ENCODE data around the gene KRT15. TPM values are rescaled to one million over a fixed set of nuclear protein-coding genes. Genes with fewer than 3 reads are reported as not detected.

KRT15 gene
- total RNA-seq, 4 donors from 2014 or later = not detected

GRCh38 chr17:41542357-41542756, 23.7 kb upstream of the KRT15 start:
- TF ChIP-seq, protein P1, sequence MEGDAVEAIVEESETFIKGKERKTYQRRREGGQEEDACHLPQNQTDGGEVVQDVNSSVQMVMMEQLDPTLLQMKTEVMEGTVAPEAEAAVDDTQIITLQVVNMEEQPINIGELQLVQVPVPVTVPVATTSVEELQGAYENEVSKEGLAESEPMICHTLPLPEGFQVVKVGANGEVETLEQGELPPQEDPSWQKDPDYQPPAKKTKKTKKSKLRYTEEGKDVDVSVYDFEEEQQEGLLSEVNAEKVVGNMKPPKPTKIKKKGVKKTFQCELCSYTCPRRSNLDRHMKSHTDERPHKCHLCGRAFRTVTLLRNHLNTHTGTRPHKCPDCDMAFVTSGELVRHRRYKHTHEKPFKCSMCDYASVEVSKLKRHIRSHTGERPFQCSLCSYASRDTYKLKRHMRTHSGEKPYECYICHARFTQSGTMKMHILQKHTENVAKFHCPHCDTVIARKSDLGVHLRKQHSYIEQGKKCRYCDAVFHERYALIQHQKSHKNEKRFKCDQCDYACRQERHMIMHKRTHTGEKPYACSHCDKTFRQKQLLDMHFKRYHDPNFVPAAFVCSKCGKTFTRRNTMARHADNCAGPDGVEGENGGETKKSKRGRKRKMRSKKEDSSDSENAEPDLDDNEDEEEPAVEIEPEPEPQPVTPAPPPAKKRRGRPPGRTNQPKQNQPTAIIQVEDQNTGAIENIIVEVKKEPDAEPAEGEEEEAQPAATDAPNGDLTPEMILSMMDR (IDR thresholded peaks at IDR 0.05; ENCODE audit: low read depth) = no peak

DNA sequence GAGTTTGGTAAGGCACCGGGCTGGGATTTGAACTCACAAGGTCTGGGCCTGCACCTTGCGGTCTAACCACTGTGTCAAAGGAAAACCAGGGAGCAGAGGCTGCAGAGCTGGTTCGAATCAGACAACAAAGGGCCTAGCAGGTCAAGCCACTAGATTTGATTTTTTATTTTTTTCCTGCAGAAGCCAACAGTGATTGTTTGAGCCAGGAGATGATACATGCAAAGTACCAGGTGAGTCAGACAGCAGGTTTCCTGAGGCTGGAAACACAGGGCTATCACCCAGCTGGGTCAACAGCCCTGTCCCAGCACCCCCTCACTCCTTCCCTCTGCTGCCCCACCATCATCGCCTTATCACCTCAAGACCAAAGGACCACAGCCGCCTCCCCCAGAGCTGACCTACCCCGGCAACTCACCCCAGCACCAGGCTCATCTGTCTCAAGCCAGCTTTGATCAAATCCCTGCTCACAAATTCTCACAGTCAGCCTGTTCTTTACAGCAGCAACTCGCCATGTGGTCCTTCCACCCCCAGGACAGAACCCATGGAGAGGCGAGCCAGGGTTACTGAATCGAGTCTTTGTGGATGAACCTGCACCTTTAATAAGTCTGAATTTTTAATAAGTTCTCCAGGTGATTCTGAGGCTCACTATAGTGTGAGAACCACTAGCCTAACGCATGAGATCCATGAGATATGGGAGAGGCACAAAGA, 22.4 kb upstream of the KRT15 start:
- TF ChIP-seq, protein P1 (IDR thresholded peaks at IDR 0.05; ENCODE audit: low read depth) = no peak

DNA sequence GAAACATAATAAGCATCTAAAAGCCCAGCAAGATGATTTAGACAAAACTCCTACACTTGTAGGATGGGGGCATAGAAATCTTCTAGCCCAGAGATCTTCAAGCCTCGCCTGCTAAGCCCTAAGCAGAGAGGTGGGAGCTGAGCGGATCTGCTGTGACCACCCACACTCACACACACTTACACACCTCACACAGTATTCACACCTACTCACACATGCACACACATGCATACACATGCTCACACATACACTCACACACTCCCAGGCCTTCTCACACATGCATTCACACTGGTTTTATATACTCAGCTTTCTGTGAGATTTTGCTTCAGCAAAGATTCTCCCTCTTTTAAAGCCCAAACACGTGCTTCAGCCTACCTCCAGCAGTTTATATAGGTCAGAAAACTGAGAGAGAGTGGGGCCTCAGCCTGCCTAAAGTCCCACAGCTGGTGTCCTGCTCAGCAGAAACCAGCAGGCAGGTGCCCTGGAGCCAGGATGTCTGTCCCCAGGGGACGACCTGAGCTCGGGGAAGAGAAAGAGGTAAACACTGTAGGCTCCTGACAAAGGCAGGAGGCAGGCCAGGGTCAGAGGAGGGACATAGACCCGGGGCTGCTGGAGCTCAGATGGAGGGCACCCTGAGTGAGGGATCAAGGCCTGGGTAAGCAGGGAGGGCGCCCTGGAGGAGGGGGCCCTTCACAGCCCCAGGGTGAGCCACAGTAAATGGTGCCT, 21.4 kb upstream of the KRT15 start:
- TF ChIP-seq, protein P1 (IDR thresholded peaks at IDR 0.05; ENCODE audit: low read depth) = no peak

GRCh38 chr17:41539071-41539492, 20.4 kb upstream of the KRT15 start:
- TF ChIP-seq, protein P1 (IDR thresholded peaks at IDR 0.05; ENCODE audit: low read depth) = no peak

- TF ChIP-seq, protein P1 (IDR thresholded peaks at IDR 0.05; ENCODE audit: low read depth) = no peak
These were observed 19.9 kb upstream of the KRT15 start for GRCh38 chr17:41538565-41538991.

GRCh38 chr17:41537990-41538389, 19.3 kb upstream of the KRT15 start:
- TF ChIP-seq, protein P1 (IDR thresholded peaks at IDR 0.05; ENCODE audit: low read depth) = no peak

DNA sequence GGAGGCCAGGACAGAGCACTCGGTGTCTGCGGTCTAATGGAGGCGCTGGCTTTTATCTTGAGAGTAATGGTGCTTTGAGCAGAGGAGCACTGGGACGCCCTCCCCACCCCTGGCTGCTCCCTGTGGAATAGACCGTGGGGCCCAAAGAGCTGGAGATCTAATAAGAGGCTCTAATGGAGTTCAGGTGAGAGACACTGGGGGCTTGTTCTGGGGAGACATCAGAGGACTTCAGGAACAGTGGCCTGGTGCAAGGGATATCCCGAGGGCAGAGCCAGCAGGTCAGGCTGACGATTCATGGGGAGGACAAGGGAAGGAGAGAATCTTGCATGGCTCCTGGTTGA, 18.9 kb upstream of the KRT15 start:
- TF ChIP-seq, protein P1 (IDR thresholded peaks at IDR 0.05; ENCODE audit: low read depth) = no peak
